ENCODE results near the gene SRGAP1.

The SRGAP1 gene

DNA sequence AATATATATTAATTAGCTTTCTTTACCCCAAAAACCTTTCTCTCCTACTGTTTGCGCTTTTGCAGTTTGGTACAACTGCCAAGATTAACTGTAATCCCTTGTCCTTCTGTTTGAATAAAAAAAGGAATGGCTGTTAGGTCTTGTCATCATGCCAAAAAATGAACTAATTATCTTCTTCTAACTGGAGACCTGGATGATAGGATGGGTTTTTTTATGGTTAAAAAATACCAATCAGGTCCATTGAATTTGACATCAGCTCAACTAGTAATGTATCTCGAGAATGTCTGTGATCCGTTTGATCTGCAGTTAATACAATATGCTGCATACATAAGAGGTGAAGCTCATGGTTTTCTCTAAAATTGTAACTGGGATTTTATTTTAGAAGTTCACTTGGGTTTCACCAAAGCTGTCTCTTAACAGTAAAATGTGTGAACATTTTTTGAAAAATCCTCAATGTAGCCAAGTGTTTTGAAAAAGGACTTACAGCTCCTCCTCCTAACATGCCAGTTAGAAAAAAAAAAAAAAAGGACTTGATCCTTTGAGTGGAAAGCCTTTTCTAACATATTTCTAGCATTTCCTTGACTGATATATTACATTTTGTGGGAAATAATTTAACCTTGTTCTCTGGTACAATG, 96.8 kb downstream of the SRGAP1 start:
- no peaks in the 10 kb centered on the region for H3K27me3 ChIP-seq
- H4K20me1 ChIP-seq, result no peaks in the 10 kb centered on the region
- H3K4me3 ChIP-seq, result no peak overlapping the region
- peaks cover 89% of the 10 kb centered on the region for H3K4me1 ChIP-seq
- no peak overlapping the region for H3K27ac ChIP-seq
- no peak for TF ChIP-seq Cebpa-rat (IDR thresholded peaks at IDR 0.05)
- no peaks in the 10 kb centered on the region for H3K36me3 ChIP-seq
- peak overlapping the region; percentile 17; the same call in 1 of the 2 replicates for H3K4me2 ChIP-seq
- H3K9ac ChIP-seq, result no peak overlapping the region
- no peaks in the 10 kb centered on the region for H3K9me3 ChIP-seq

DNA sequence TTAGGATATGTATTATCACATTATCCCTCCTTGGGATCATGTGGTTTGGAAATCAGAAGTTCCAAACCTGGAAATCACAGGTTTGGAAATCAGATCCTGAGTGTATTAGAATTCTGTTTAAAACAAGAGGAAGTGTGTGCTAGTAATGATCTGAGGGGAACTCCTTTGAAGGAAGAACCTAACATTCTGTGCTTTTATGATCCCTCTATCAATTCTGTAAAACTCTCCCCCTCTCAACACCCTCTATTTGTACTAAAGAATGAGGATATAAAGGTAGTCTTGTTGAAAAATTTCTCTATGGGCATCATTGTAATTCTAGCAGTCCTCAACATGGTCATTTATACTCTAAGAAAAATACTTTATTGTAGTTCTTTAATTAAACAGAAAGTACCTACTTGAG, 97.4 kb downstream of the SRGAP1 start:
- H3K36me3 ChIP-seq, result no peaks in the 10 kb centered on the region
- peak overlapping the region; percentile 17; the same call in 1 of the 2 replicates for H3K4me2 ChIP-seq
- H3K27ac ChIP-seq, result no peak overlapping the region
- H3K9me3 ChIP-seq, result no peaks in the 10 kb centered on the region
- no peak for TF ChIP-seq Cebpa-rat (IDR thresholded peaks at IDR 0.05)
- H3K4me1 ChIP-seq, result peaks cover 94% of the 10 kb centered on the region
- no peaks in the 10 kb centered on the region for H4K20me1 ChIP-seq
- no peaks in the 10 kb centered on the region for H3K27me3 ChIP-seq
- H3K9ac ChIP-seq, result no peak overlapping the region
- H3K4me3 ChIP-seq, result no peak overlapping the region

GRCh38 chr12:63942464-63943241, 98.2 kb downstream of the SRGAP1 start:
- Histone ChIP-seq H3K4me1 (peaks cover 87% of the 10 kb centered on the region), H3K4me2 (peak overlapping the region; percentile 81; the same call in 1 of the 2 replicates)
- TF ChIP-seq Cebpa-rat (IDR thresholded peaks at IDR 0.05), result no peak

GRCh38 chr12:63944034-63944579, 99.6 kb downstream of the SRGAP1 start:
- Histone ChIP-seq H4K20me1 (no peaks in the 10 kb centered on the region), H3K4me2 (peak overlapping the region; percentile 81), H3K27ac (peak overlapping the region; percentile 36; the same call in 1 of the 2 replicates), H3K36me3 (no peaks in the 10 kb centered on the region), H3K9ac (no peak overlapping the region; the same call in 1 of the 2 replicates), H3K27me3 (no peaks in the 10 kb centered on the region), H3K4me1 (peaks cover 76% of the 10 kb centered on the region), H3K9me3 (no peaks in the 10 kb centered on the region), H3K4me3 (no peak overlapping the region)
- TF ChIP-seq Cebpa-rat (IDR thresholded peaks at IDR 0.05), result 0 out of 2 replicates have a peak, but pooled peaks have one; percentile 38

More at GRCh38 chr12:63942464-63943241, 98.2 kb downstream of the SRGAP1 start:
- Histone ChIP-seq H3K27me3 (no peaks in the 10 kb centered on the region), H3K9me3 (no peaks in the 10 kb centered on the region), H3K4me3 (no peak overlapping the region), H3K36me3 (no peaks in the 10 kb centered on the region), H3K27ac (no peak overlapping the region), H3K9ac (no peak overlapping the region), H4K20me1 (no peaks in the 10 kb centered on the region)

GRCh38 chr12:63944586-63945228, 100.2 kb downstream of the SRGAP1 start:
- Histone ChIP-seq H3K9me3 (no peaks in the 10 kb centered on the region), H3K4me3 (no peak overlapping the region; the same call in 1 of the 2 replicates), H3K4me2 (peak overlapping the region; percentile 81), H4K20me1 (no peaks in the 10 kb centered on the region), H3K27me3 (no peaks in the 10 kb centered on the region), H3K4me1 (peaks cover 70% of the 10 kb centered on the region), H3K36me3 (no peaks in the 10 kb centered on the region), H3K9ac (no peak overlapping the region; the same call in 1 of the 2 replicates), H3K27ac (peak overlapping the region; percentile 36; the same call in 1 of the 2 replicates)
- no peak for TF ChIP-seq Cebpa-rat (IDR thresholded peaks at IDR 0.05)

DNA sequence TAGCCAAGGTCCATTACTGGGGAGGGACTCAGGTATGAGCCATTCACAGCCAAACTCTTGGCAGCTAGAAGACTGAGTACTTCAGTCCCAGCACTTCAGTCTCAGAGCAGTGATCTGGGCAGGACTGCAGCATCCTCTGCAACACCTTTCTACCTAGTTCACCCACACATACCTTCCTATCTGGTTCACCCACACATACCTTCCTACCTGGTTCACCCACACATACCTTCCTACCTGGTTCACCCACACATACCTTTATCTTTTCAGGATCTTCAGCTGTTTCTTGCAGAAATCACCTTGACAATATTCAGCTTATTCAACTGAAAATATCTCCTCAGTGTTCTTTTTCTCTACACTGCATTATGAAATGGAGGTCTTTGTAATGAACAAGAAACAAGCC, 101.3 kb downstream of the SRGAP1 start:
- H3K36me3 ChIP-seq, result no peaks in the 10 kb centered on the region
- no peak overlapping the region for H3K4me3 ChIP-seq
- peak overlapping the region; percentile 81 for H3K4me2 ChIP-seq
- H3K4me1 ChIP-seq, result peaks cover 60% of the 10 kb centered on the region
- H3K27ac ChIP-seq, result no peak overlapping the region
- no peak for TF ChIP-seq Cebpa-rat (IDR thresholded peaks at IDR 0.05)
- H3K9me3 ChIP-seq, result no peaks in the 10 kb centered on the region
- H3K27me3 ChIP-seq, result no peaks in the 10 kb centered on the region
- H4K20me1 ChIP-seq, result no peaks in the 10 kb centered on the region
- H3K9ac ChIP-seq, result no peak overlapping the region

GRCh38 chr12:63948211-63948610, 103.7 kb downstream of the SRGAP1 start:
- H3K4me2 ChIP-seq, result peak overlapping the region; percentile 25; the same call in 1 of the 2 replicates
- no peaks in the 10 kb centered on the region for H3K9me3 ChIP-seq

DNA sequence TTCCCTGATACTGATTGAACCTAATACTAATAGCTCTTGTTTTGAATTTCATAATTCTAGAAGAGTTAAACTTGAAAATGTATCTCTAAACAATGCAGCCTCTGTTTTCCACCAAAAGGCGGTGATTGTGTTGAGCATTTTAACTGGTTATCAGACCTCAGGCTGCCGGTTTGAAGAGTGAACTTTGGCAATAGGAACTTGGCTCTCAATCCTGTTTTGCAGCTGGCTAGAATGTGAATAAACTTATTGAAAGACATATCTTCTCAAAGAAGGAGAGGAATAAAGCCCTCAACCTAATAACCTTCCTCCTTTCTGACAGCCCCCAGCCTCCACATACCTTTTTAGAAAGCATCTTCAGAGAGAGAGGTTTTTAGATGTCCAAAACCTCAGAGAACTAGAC, 105.4 kb downstream of the SRGAP1 start:
- no peak overlapping the region for H3K27ac ChIP-seq
- no peak for TF ChIP-seq Cebpa-rat (IDR thresholded peaks at IDR 0.05)
- no peak overlapping the region for H3K4me3 ChIP-seq
- H3K9ac ChIP-seq, result no peak overlapping the region
- peaks cover 20% of the 10 kb centered on the region for H3K4me1 ChIP-seq
- no peaks in the 10 kb centered on the region for H3K36me3 ChIP-seq
- H4K20me1 ChIP-seq, result no peaks in the 10 kb centered on the region
- H3K27me3 ChIP-seq, result no peaks in the 10 kb centered on the region
- H3K9me3 ChIP-seq, result no peaks in the 10 kb centered on the region
- no peak overlapping the region for H3K4me2 ChIP-seq

More at GRCh38 chr12:63948211-63948610, 103.7 kb downstream of the SRGAP1 start:
- no peak overlapping the region for H3K9ac ChIP-seq
- H3K4me3 ChIP-seq, result no peak overlapping the region
- TF ChIP-seq Cebpa-rat (IDR thresholded peaks at IDR 0.05), result no peak
- H3K27me3 ChIP-seq, result no peaks in the 10 kb centered on the region
- no peaks in the 10 kb centered on the region for H3K36me3 ChIP-seq
- H4K20me1 ChIP-seq, result no peaks in the 10 kb centered on the region
- H3K27ac ChIP-seq, result no peak overlapping the region
- H3K4me1 ChIP-seq, result peaks cover 36% of the 10 kb centered on the region

DNA sequence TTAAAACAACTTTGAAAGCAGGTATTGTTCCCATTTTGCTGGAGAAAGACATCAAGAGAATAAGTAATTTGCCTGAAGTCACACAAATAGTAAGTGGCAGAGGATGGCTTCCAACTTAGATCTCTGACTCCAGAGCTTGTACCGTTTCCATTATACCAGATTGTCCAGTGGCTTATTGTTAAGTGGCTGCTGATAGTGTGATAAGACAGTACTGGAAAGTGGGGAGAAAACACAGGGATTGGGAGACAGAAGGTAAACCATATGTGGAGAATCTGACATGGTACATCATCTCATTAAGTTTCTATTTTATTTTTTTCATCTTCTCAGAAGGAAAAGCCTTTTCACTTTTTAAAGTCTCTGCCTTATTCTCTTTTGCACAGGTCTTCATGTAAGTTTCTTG, 108.5 kb downstream of the SRGAP1 start:
- 0 out of 2 replicates have a peak, but pooled peaks cover 4% of the 10 kb centered on the region for H3K4me1 ChIP-seq

More for the DNA sequence above, 108.5 kb downstream of the SRGAP1 start:
- no peak overlapping the region for H3K4me2 ChIP-seq
- no peak overlapping the region for H3K27ac ChIP-seq
- no peaks in the 10 kb centered on the region for H3K27me3 ChIP-seq
- no peak overlapping the region for H3K4me3 ChIP-seq
- no peak for TF ChIP-seq Cebpa-rat (IDR thresholded peaks at IDR 0.05)
- H3K9ac ChIP-seq, result no peak overlapping the region
- no peaks in the 10 kb centered on the region for H4K20me1 ChIP-seq
- H3K36me3 ChIP-seq, result no peaks in the 10 kb centered on the region
- H3K9me3 ChIP-seq, result no peaks in the 10 kb centered on the region

All from BLaER1 (cell line).